Gastrocnemius medialis (tissue), 4 donors: ENCODE results near the gene EIF5. TPM values are rescaled to one million over a fixed set of nuclear protein-coding genes. Genes with fewer than 3 reads are reported as not detected.

Experiments used
- ATAC-seq, 2 donors: fragments of 150-250 bp; one replicate each; pipeline ENCODE4 v1.9.1; 2016
- DNase-seq, 2 donors: peaks; one replicate each; pipeline ENCODE4 v3.0.0-alpha.2; 2019
- H3K27ac ChIP-seq, 4 donors: fragments of 200-600 bp; sonication (generic); 1 replicate in 1 of 4; 2 replicates in 3 of 4; pipeline ENCODE4 v1.5.1; 2016 to 2018; ENCODE audit warnings: mild to moderate bottlenecking in 2 of 4, moderate library complexity in 1 of 4
- H3K27me3 ChIP-seq, 3 donors: fragments of 200-600 bp; sonication (generic) in 2 of 3; 1 replicate in 1 of 3; 2 replicates in 2 of 3; pipeline versions ENCODE4 v1.5.1 to v1.6.0; 2016 to 2019; ENCODE audit warnings: mild to moderate bottlenecking in 1 of 3, moderate library complexity in 1 of 3
- H3K36me3 ChIP-seq, 2 donors: fragments of 200-600 bp; sonication (generic) in 1 of 2; one replicate each; pipeline ENCODE4 v1.5.1; 2017 to 2018
- H3K4me1 ChIP-seq, 2 donors: fragments of 200-600 bp; sonication (generic) in 1 of 2; one replicate each; pipeline ENCODE4 v1.5.1; 2016 to 2017; ENCODE audit warnings: mild to moderate bottlenecking in 2 of 2
- H3K4me3 ChIP-seq, 4 donors: fragments of 200-600 bp; sonication (generic) in 3 of 4; 1 replicate in 1 of 4; 2 replicates in 3 of 4; pipeline ENCODE4 v1.5.1; 2016 to 2019; ENCODE audit warnings: mild to moderate bottlenecking in 2 of 4
- H3K9me3 ChIP-seq, 3 donors: fragments of 200-600 bp; sonication (generic) in 2 of 3; 1 replicate in 1 of 3; 2 replicates in 2 of 3; pipeline ENCODE4 v1.5.1; 2016 to 2019
- POLR2A ChIP-seq, 2 donors: fragments of 450-650 bp; IDR thresholded peaks; one replicate each; pipeline ENCODE4 v1.6.1; 2017; ENCODE audit warnings: antibody characterized with exemption in 2 of 2, mild to moderate bottlenecking in 2 of 2, moderate library complexity in 2 of 2
- in situ Hi-C, 4 donors: fragments of 200-750 bp; cut with MboI; loops; one replicate each; pipeline versions ENCODE4 v1.15.0 to v1.8.0; 2017; ENCODE audit warnings: low sequenced_read_pairs in 4 of 4
- intact Hi-C: fragments of 100-400 bp; cut with DNase I; formaldehyde crosslinking; loops from one replicate; pipeline ENCODE4 v1.15.1; 2023; ENCODE audit warnings: low total_unique reads
- total RNA-seq, 4 donors: library from RNA; depleted of rRNA; stranded (reverse); fragments of >200 nt; gene quantifications; one replicate each; pipeline versions ENCODE4 v1.1.0 to v1.2.3, GENCODE V29; 2016
- TF ChIP-seq, protein P1 (sequence below), 5 experiments: fragments of 450-650 bp in 3 of 5; fragments of 200-600 bp in 2 of 5; sonication (generic) in 2 of 5; IDR thresholded peaks in 4 of 5; conservative IDR thresholded peaks in 1 of 5; 1 replicate in 4 of 5; 2 replicates in 1 of 5; pipeline ENCODE4 v1.5.1; 2016 to 2019; ENCODE audit warnings: antibody characterized with exemption in 5 of 5, mild to moderate bottlenecking in 3 of 5, moderate library complexity in 3 of 5

EIF5 gene
- total RNA-seq, 4 donors from 2014 or later: 313 to 538 (median 374) TPM

DNA sequence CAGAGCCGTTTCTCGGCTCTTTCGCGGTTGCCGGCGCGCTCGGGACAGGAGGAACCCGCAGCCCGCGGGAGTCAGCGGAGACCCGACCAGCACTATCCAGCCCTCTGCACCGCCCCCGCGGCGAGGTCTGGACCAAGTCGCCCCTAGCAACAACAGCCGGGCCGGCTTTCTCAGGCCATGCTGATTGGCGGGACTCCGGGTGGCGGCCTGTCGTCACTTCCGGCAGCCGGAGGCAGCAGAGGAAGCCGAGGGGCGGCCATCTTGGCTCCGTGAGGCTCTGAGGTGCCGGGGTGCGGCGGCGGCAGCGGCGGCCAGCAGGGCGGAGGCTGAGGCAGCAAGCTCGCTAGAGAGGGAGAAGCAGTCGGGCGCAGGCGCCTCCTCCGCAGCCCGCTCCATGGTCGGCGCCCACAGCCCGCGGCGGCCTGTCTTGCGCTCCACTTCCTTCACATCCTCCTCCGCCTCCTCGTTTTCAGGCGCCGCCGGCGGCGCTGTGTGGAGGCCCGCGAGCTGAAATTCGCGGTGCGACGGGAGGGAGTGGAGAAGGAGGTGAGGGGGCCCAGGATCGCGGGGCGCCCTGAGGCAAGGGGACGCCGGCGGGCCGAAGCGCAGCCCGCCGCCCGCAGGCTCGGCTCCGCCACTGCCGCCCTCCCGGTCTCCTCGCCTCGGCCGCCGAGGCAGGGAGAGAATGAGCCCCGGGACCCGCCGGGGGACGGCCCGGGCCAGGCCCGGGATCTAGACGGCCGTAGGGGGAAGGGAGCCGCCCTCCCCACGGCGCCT lies 51.3 kb downstream of the EIF5 start, which contains the start of gene MARK3:
MARK3 (plus strand) TSS at position 264 of the 777 bp plus-strand sequence. CDS start 615 bp downstream, outside the sequence.
- no peaks in the 10 kb centered on the region for H3K27me3 ChIP-seq
- ATAC-seq: peak; percentile 90
- H3K4me3 ChIP-seq: peak within 1 kb of the TSS; percentile 78 to 100 (median 87)
- H3K27ac ChIP-seq: peak within 1 kb of the TSS; percentile 94 to 100 (median 98)
- peak; percentile 95 to 96 for DNase-seq
- intact Hi-C loops: loop anchor here (5.0 kb wide), 3 partner anchors 167 to 1068 kb away; partner anchors contain the start of genes KLC1 and ZNF839
- peaks cover 25% of the 10 kb centered on the region in 2 donors for H3K4me1 ChIP-seq
- no peaks in the 10 kb centered on the region for H3K36me3 ChIP-seq
- TF ChIP-seq, protein P1, sequence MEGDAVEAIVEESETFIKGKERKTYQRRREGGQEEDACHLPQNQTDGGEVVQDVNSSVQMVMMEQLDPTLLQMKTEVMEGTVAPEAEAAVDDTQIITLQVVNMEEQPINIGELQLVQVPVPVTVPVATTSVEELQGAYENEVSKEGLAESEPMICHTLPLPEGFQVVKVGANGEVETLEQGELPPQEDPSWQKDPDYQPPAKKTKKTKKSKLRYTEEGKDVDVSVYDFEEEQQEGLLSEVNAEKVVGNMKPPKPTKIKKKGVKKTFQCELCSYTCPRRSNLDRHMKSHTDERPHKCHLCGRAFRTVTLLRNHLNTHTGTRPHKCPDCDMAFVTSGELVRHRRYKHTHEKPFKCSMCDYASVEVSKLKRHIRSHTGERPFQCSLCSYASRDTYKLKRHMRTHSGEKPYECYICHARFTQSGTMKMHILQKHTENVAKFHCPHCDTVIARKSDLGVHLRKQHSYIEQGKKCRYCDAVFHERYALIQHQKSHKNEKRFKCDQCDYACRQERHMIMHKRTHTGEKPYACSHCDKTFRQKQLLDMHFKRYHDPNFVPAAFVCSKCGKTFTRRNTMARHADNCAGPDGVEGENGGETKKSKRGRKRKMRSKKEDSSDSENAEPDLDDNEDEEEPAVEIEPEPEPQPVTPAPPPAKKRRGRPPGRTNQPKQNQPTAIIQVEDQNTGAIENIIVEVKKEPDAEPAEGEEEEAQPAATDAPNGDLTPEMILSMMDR (IDR thresholded peaks at IDR 0.05 in 4 of 5, conservative IDR thresholded peaks at IDR 0.05 in 1 of 5): peak; percentile 33 to 50 (median 36)
- peak; percentile 93 to 96 for TF ChIP-seq POLR2A (IDR thresholded peaks at IDR 0.05)
- H3K9me3 ChIP-seq: no peaks in the 10 kb centered on the region
- in situ Hi-C loops: no loop called here

GRCh38 chr14:103385929-103386712 lies 52.1 kb downstream of the EIF5 start:
- intact Hi-C loops: loop anchor here (1.0 to 5.0 kb wide), 4 partner anchors 51 to 1069 kb away; partner anchors contain the start of genes KLC1 and ZNF839
- in situ Hi-C loops: no loop called here
- peak in 1 of 2 donors; percentile 55 for DNase-seq
- peak overlapping the region; percentile 94 to 100 (median 98) for H3K27ac ChIP-seq
- H3K4me1 ChIP-seq: peaks cover 25 to 29% of the 10 kb centered on the region in 2 donors
- H3K36me3 ChIP-seq: no peaks in the 10 kb centered on the region
- no peaks in the 10 kb centered on the region for H3K27me3 ChIP-seq
- TF ChIP-seq, protein P1 (IDR thresholded peaks at IDR 0.05 in 4 of 5, conservative IDR thresholded peaks at IDR 0.05 in 1 of 5): no peak
- peak; percentile 38 to 73 for TF ChIP-seq POLR2A (IDR thresholded peaks at IDR 0.05)
- no peaks in the 10 kb centered on the region for H3K9me3 ChIP-seq
- ATAC-seq: peak; percentile 58 to 67
- peak overlapping the region; percentile 78 to 100 (median 87) for H3K4me3 ChIP-seq

DNA sequence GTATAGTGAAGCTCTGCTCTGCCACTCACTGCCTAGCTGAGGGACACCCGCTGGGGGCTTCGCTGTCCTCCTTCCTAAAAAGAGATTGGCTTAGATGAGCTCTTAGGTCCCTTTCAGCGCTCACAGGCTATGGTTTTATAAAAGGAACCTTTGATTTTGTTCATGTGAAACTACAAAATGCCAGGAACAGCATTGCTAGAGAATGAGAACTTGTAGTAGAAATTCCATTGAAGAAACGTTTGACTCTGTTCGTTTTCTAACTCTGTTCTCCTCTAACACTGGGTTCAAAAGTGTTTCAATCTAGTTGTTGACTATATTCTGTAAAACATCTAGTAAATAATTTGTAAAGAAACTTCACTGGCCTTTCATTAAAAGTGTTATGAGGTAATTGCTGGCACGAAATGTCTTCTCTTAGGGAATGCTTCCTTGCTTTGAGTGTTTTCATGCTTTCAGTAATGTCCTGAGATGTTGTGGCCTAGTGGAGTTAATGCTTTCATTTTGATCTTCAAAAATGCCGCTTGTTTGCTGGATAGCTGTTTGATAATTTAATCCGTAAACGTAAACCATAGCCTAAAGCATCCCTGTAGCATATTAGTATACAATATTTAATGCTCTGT lies 52.8 kb downstream of the EIF5 start:
- ATAC-seq: no peak

GRCh38 chr14:103388664-103389063 lies 54.6 kb downstream of the EIF5 start:
- H3K4me3 ChIP-seq: no peak overlapping the region
- in situ Hi-C loops (no loop called here), intact Hi-C loops (loop anchor here (5.0 kb wide), 3 partner anchors 164 to 1071 kb away; partner anchors contain the start of genes KLC1 and ZNF839)
- peak overlapping the region; percentile 94 to 100 (median 98) for H3K27ac ChIP-seq
- no peaks in the 10 kb centered on the region for H3K9me3 ChIP-seq
- H3K36me3 ChIP-seq: no peaks in the 10 kb centered on the region
- DNase-seq (no peak), ATAC-seq (no peak)
- no peaks in the 10 kb centered on the region for H3K27me3 ChIP-seq
- TF ChIP-seq, protein P1 (IDR thresholded peaks at IDR 0.05 in 4 of 5, conservative IDR thresholded peaks at IDR 0.05 in 1 of 5): no peak
- no peak for TF ChIP-seq POLR2A (IDR thresholded peaks at IDR 0.05)
- peaks cover 41 to 53% of the 10 kb centered on the region in 2 donors for H3K4me1 ChIP-seq

More for the DNA sequence above, 52.8 kb downstream of the EIF5 start:
- no peaks in the 10 kb centered on the region for H3K36me3 ChIP-seq
- no peak for DNase-seq
- no peaks in the 10 kb centered on the region for H3K9me3 ChIP-seq
- peaks cover 25 to 36% of the 10 kb centered on the region in 2 donors for H3K4me1 ChIP-seq
- TF ChIP-seq, protein P1 (IDR thresholded peaks at IDR 0.05 in 4 of 5, conservative IDR thresholded peaks at IDR 0.05 in 1 of 5): no peak
- no peak for TF ChIP-seq POLR2A (IDR thresholded peaks at IDR 0.05)
- in situ Hi-C loops: no loop called here
- peak overlapping the region; percentile 78 to 100 (median 87) for H3K4me3 ChIP-seq
- peak overlapping the region; percentile 94 to 100 (median 98) for H3K27ac ChIP-seq
- intact Hi-C loops: loop anchor here (1.0 to 5.0 kb wide), 4 partner anchors 52 to 1070 kb away; partner anchors contain the start of genes KLC1 and ZNF839
- H3K27me3 ChIP-seq: no peaks in the 10 kb centered on the region
